SK-N-SH (cell line): ENCODE measurements around the gene TJP1. TPM values are rescaled to one million over a fixed set of nuclear protein-coding genes. Genes with fewer than 3 reads are reported as not detected.

Experiments used
- CTCF ChIA-PET: fragments of 300-600, 350-600 bp; formaldehyde crosslinking; extraction: SDS; loops from one replicate; lab custom pipeline; 2021; lab: Yijun Ruan, JAX
- POLR2A ChIA-PET: fragments of 350-600 bp; sonication (Branson Sonifier 250); formaldehyde crosslinking; extraction: SDS; loops from one replicate; lab custom pipeline; 2020; ENCODE audit warnings: antibody characterized with exemption, inconsistent platforms; lab: Yijun Ruan, JAX
- DNase-seq: peaks from one replicate; pipeline ENCODE4 v3.0.0; 2012
- H2AFZ ChIP-seq: fragments of 200-600 bp; sonication (generic); 2 replicates; pipeline ENCODE4 v1.8.1; 2016; ENCODE audit warnings: antibody characterized with exemption, mild to moderate bottlenecking, low read depth
- H3F3A ChIP-seq: fragments of 200-600 bp; sonication (generic); replicated peaks from 2 replicates; pipeline ENCODE3; 2016; ENCODE audit warnings: antibody characterized with exemption, mild to moderate bottlenecking; ENCODE audit not compliant: insufficient read depth
- H3K27ac ChIP-seq, 2 experiments: fragments of 200-500 bp in 1 of 2; fragments of 200-600 bp in 1 of 2; sonication (Bioruptor generic) in 1 of 2; sonication (generic), shearing (Covaris generic) in 1 of 2; 2 replicates each; pipeline versions ENCODE4 v1.5.1 to v1.6.1; 2014 to 2016; ENCODE audit warnings: low read depth in 2 of 2, inconsistent platforms in 1 of 2, low read length in 1 of 2, mild to moderate bottlenecking in 1 of 2, mixed read lengths in 1 of 2
- H3K27me3 ChIP-seq: fragments of 200-600 bp; sonication (generic), shearing (Covaris generic); 2 replicates; pipeline ENCODE4 v1.6.1; 2016; ENCODE audit warnings: mixed run types; ENCODE audit not compliant: insufficient read depth
- H3K36me3 ChIP-seq, 2 experiments: fragments of 200-500 bp in 1 of 2; fragments of 200-600 bp in 1 of 2; sonication (Bioruptor generic) in 1 of 2; sonication (generic) in 1 of 2; replicated peaks in 1 of 2; 2 replicates each; pipeline versions ENCODE3 to v1.5.1; 2014 to 2016; ENCODE audit warnings: low read length in 1 of 2, mild to moderate bottlenecking in 1 of 2; ENCODE audit not compliant: insufficient read depth in 2 of 2, control insufficient read depth in 1 of 2
- H3K4me1 ChIP-seq, 2 experiments: fragments of 200-500 bp in 1 of 2; fragments of 200-600 bp in 1 of 2; sonication (Bioruptor generic) in 1 of 2; sonication (generic), shearing (Covaris generic) in 1 of 2; 2 replicates each; pipeline versions ENCODE4 v1.5.1 to v1.6.1; 2014 to 2016; ENCODE audit warnings: low read depth in 1 of 2, low read length in 1 of 2, mixed run types in 1 of 2; ENCODE audit not compliant: insufficient read depth in 2 of 2, control insufficient read depth in 1 of 2
- H3K4me2 ChIP-seq: fragments of 200-600 bp; sonication (generic), shearing (Covaris generic); 2 replicates; pipeline ENCODE4 v1.6.1; 2017; ENCODE audit warnings: mixed run types
- H3K4me3 ChIP-seq, 2 experiments: fragments of 200-500 bp in 1 of 2; fragments of 200-600 bp in 1 of 2; sonication (Bioruptor generic) in 1 of 2; sonication (generic), shearing (Covaris generic) in 1 of 2; 2 replicates each; pipeline versions ENCODE4 v1.5.1 to v1.8.1; 2014 to 2016; ENCODE audit warnings: low read depth in 2 of 2, inconsistent platforms in 1 of 2, low read length in 1 of 2, mild to moderate bottlenecking in 1 of 2, mixed read lengths in 1 of 2, moderate library complexity in 1 of 2
- H3K79me2 ChIP-seq: fragments of 200-600 bp; sonication (generic); 2 replicates; pipeline ENCODE4 v1.8.1; 2017; ENCODE audit warnings: mild to moderate bottlenecking; ENCODE audit not compliant: insufficient read depth
- H3K9ac ChIP-seq: fragments of 200-600 bp; sonication (generic); 2 replicates; pipeline ENCODE4 v1.6.1; 2017; ENCODE audit warnings: mixed run types
- H3K9me2 ChIP-seq: fragments of 200-600 bp; sonication (generic); 2 replicates; pipeline ENCODE4 v1.6.1; 2017; ENCODE audit warnings: mixed run types
- H3K9me3 ChIP-seq: fragments of 200-600 bp; sonication (generic); 2 replicates; pipeline ENCODE4 v1.6.1; 2017; ENCODE audit warnings: mixed run types, mild to moderate bottlenecking, moderate library complexity
- H4K20me1 ChIP-seq: fragments of 200-600 bp; sonication (generic); 2 replicates; pipeline ENCODE4 v1.6.1; 2017; ENCODE audit warnings: mild to moderate bottlenecking, mixed run types; ENCODE audit not compliant: insufficient read depth
- CHD2 ChIP-seq: fragments of 150-350 bp; IDR thresholded peaks from 2 replicates; pipeline ENCODE4 v1.6.1; 2018; ENCODE audit warnings: low read length; ENCODE audit not compliant: partially characterized antibody
- EP300 ChIP-seq, 2 experiments: IDR thresholded peaks; 2 replicates each; pipeline versions ENCODE4 v1.4.0 to v1.6.1; 2012; ENCODE audit warnings: borderline replicate concordance in 1 of 2, low read depth in 1 of 2, low read length in 1 of 2
- GABPA ChIP-seq: IDR thresholded peaks from 2 replicates; pipeline ENCODE4 v1.4.0; 2012; ENCODE audit warnings: low read depth, mild to moderate bottlenecking
- GATA2 ChIP-seq: sonication (generic); formaldehyde crosslinking; IDR thresholded peaks from 2 replicates; pipeline ENCODE4 v1.5.0; 2020; ENCODE audit warnings: mild to moderate bottlenecking, missing genetic modification reagents
- NFIC ChIP-seq: IDR thresholded peaks from 2 replicates; pipeline ENCODE4 v1.4.0; 2012; ENCODE audit warnings: borderline replicate concordance
- RAD21 ChIP-seq: IDR thresholded peaks from 2 replicates; pipeline ENCODE4 v1.6.1; 2012; ENCODE audit warnings: mild to moderate bottlenecking, low read length
- RCOR1 ChIP-seq: fragments of 150-350 bp; IDR thresholded peaks from 2 replicates; pipeline ENCODE4 v1.6.1; 2017; ENCODE audit warnings: antibody characterized with exemption, low read length
- RFX5 ChIP-seq: IDR thresholded peaks from 2 replicates; pipeline ENCODE4 v1.6.1; 2012; ENCODE audit warnings: mild to moderate bottlenecking, improper control_type of control experiment, low read length
- RXRA ChIP-seq: IDR thresholded peaks from 2 replicates; pipeline ENCODE4 v1.4.0; 2012; ENCODE audit warnings: low read depth, mild to moderate bottlenecking, borderline replicate concordance
- TCF12 ChIP-seq: IDR thresholded peaks from 2 replicates; pipeline ENCODE4 v1.4.0; 2012
- YY1 ChIP-seq: IDR thresholded peaks from 2 replicates; pipeline ENCODE4 v1.4.0; 2012; ENCODE audit warnings: low read depth, mild to moderate bottlenecking
- WGBS: methylation state at CpG from one replicate; pipeline ENCODE4 v1.1.6; 2017; ENCODE audit warnings: low lambda C conversion rate; 5-methylcytosine and 5-hydroxymethylcytosine counted together
- polyA plus RNA-seq, 3 experiments: library from polyadenylated mRNA; depleted of rRNA; stranded (reverse); fragments of >200 nt; gene quantifications; 2 replicates each; pipeline ENCODE4 v1.2.3, GENCODE V29; 2012
- TF ChIP-seq, protein P1 (sequence below): IDR thresholded peaks from 2 replicates; pipeline ENCODE4; 2012
- TF ChIP-seq, protein P2 (sequence below): fragments of 150-350 bp; IDR thresholded peaks from 2 replicates; pipeline ENCODE4 v1.6.1; 2016; ENCODE audit warnings: mild to moderate bottlenecking, low read depth, low read length

The TJP1 gene
- polyA plus RNA-seq, 1 of the 3 experiments (the other 2 are of a cell fraction): 17.5 TPM

DNA sequence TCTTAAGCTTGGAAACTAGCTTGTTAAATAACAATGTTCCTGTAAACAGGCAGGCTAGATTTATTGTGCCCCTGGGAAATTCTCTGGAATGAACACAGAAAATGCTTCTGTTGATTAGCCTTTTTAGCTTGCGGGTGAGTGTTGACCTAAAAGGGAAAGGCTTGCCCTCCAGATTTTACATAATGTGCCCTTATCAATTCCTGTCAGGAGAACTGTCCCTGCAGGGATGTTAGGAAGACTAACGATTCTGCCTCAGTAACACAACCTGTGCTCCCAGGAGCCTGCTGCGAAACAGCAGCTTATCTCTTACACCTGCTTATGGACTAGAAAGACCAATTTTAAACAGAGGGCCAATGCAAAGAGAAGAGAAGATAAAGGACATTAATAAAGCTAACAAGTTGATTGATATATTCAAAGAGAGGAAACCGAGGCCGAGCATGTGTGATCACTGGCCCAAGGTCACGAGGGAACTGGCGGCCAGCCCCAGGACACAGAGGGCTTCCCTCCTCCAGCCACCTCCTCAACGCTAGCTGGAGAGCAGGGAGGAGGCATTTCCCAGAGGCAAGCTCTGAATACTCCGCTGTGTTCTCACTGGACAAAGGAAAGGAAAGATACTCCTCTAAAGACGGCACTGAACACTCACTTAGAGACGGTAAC is 48.4 kb upstream of the TJP1 start:
- no peaks in the 10 kb centered on the region for H3K36me3 ChIP-seq
- no peaks in the 10 kb centered on the region for H3K9me3 ChIP-seq
- no peak overlapping the region for H3K4me2 ChIP-seq
- H3K9me2 ChIP-seq: no peaks in the 10 kb centered on the region
- peaks cover 0 to 10% of the 10 kb centered on the region in 2 experiments; a peak in 2 of 4 replicates for H3K4me1 ChIP-seq
- ChIA-PET POLR2A (no interaction called here), CTCF (interaction anchor here (0.5 to 2.1 kb wide), 4 partner anchors 11 to 119 kb away, joined by 3 to 11 read pairs (median 3); no protein-coding TSS in a partner anchor)
- no peaks in the 10 kb centered on the region for H4K20me1 ChIP-seq
- no peaks in the 10 kb centered on the region for H3K79me2 ChIP-seq
- 64% methylated on average over 11 of the region's 11 CpGs for WGBS
- H2AFZ ChIP-seq: no peak overlapping the region
- no peaks in the 10 kb centered on the region for H3F3A ChIP-seq
- H3K9ac ChIP-seq: no peak overlapping the region
- peak; percentile 28 for TF ChIP-seq CHD2
- TF ChIP-seq, protein P1, sequence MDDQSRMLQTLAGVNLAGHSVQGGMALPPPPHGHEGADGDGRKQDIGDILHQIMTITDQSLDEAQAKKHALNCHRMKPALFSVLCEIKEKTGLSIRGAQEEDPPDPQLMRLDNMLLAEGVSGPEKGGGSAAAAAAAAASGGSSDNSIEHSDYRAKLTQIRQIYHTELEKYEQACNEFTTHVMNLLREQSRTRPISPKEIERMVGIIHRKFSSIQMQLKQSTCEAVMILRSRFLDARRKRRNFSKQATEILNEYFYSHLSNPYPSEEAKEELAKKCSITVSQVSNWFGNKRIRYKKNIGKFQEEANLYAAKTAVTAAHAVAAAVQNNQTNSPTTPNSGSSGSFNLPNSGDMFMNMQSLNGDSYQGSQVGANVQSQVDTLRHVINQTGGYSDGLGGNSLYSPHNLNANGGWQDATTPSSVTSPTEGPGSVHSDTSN: no peak
- TF ChIP-seq RCOR1: peak; percentile 45; the same call in 1 of the 2 replicates
- TF ChIP-seq NFIC: no peak
- TF ChIP-seq EP300 (IDR thresholded peaks at IDR 0.05; ENCODE audit: borderline replicate concordance in 1 of 2, low read depth in 1 of 2, low read length in 1 of 2): peak in 1 of 2 experiments; percentile 47; a peak in 1 of 4 replicates
- TF ChIP-seq GATA2 (CRISPR knock-in tag): peak; percentile 65
- H3K27me3 ChIP-seq: no peaks in the 10 kb centered on the region; the same call in 1 of the 2 replicates
- DNase-seq: peak; percentile 41
- H3K4me3 ChIP-seq: no peak overlapping the region
- peak overlapping the region in 1 of 2 experiments; percentile 47; a peak in 2 of 4 replicates for H3K27ac ChIP-seq

DNA sequence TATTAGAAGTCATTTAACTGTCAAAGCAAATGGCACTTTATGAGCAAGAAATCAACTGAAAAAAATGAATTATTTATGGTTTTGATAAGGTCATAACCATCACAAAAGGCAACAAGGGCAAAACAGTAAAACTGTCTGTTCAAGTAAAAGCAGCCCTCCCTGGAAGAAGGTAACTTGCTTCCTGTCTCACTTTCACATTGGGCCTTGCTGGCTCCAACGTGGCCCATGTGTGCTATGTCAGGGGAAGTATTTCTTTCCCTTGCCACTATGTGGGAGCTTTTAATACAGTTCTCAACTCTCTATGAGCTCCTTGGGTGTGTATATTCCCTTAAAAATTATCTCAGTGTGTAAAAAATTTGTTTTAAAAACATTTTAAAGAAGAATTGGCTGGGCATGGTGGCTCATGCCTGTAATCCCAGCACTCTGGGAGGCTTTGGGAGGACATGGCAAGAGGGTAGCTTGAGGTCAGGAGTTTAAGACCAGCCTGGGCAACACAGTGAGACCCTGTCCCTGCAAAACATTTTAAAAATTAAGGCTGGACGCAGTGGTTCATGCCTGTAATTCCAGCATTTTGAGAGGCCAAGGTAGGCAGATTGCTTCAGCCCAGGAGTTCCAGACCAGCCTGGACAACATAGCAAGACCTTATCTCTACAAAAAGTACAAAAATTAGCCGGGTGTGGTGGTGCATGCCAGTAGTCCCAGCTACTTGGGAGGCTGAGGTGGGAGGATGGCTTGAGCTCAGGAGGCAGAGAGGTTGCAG is 45.2 kb upstream of the TJP1 start:
- CTCF ChIA-PET: interaction anchor here (1.0 kb wide), 1 partner anchor 127 kb away, joined by 3 read pairs; no protein-coding TSS in a partner anchor
- Histone ChIP-seq H3K9ac (no peak overlapping the region), H3K36me3 (no peaks in the 10 kb centered on the region), H3K4me2 (no peak overlapping the region), H3K4me3 (no peak overlapping the region), H2AFZ (no peak overlapping the region), H3K27ac (no peak overlapping the region), H3K27me3 (no peaks in the 10 kb centered on the region; the same call in 1 of the 2 replicates), H3K79me2 (no peaks in the 10 kb centered on the region), H3K9me3 (no peaks in the 10 kb centered on the region), H3F3A (no peaks in the 10 kb centered on the region), H3K4me1 (peaks cover 0 to 12% of the 10 kb centered on the region in 2 experiments; a peak in 2 of 4 replicates), H4K20me1 (no peaks in the 10 kb centered on the region), H3K9me2 (no peaks in the 10 kb centered on the region)
- DNase-seq: no peak
- TF ChIP-seq GATA2 (CRISPR knock-in tag) (no peak), GABPA (no peak), YY1 (no peak), RXRA (no peak), RAD21 (no peak), RFX5 (no peak), TCF12 (no peak)
- TF ChIP-seq, protein P1: no peak
- TF ChIP-seq, protein P2, sequence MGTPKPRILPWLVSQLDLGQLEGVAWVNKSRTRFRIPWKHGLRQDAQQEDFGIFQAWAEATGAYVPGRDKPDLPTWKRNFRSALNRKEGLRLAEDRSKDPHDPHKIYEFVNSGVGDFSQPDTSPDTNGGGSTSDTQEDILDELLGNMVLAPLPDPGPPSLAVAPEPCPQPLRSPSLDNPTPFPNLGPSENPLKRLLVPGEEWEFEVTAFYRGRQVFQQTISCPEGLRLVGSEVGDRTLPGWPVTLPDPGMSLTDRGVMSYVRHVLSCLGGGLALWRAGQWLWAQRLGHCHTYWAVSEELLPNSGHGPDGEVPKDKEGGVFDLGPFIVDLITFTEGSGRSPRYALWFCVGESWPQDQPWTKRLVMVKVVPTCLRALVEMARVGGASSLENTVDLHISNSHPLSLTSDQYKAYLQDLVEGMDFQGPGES: no peak
- WGBS: 46% methylated on average over 3 of the region's 3 CpGs
- POLR2A ChIA-PET: no interaction called here
